Panc1 (cell line): Measurements from ENCODE around the gene WAC.

Source experiments
- POLR2AphosphoS5 ChIP-seq: IDR thresholded peaks from 2 replicates; pipeline ENCODE4 v1.6.1; 2012; ENCODE audit warnings: mild to moderate bottlenecking, low read depth, low read length, moderate library complexity
- TF ChIP-seq, protein P1 (sequence below): fragments of 450-650 bp; IDR thresholded peaks from 2 replicates; pipeline ENCODE4 v1.5.1; 2017; ENCODE audit warnings: mild to moderate bottlenecking

DNA sequence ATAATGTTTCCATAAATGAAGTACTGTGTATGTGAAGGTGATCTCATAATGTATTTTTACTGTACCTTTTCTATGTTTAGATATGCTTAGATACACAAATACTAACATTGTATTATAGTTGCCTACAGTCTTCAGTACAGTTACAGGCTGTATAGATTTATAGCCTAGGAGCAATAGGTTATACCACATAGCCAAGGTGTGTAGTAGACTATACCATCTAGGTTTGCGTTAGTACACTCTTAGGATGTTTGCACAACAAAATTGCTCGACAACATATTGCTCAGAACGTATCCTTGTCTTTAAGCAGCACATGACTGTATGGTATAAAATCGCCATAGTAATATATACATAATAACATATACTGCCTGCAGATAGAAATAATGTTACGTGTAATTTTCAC is 42.9 kb downstream of the WAC start:
- TF ChIP-seq, protein P1, sequence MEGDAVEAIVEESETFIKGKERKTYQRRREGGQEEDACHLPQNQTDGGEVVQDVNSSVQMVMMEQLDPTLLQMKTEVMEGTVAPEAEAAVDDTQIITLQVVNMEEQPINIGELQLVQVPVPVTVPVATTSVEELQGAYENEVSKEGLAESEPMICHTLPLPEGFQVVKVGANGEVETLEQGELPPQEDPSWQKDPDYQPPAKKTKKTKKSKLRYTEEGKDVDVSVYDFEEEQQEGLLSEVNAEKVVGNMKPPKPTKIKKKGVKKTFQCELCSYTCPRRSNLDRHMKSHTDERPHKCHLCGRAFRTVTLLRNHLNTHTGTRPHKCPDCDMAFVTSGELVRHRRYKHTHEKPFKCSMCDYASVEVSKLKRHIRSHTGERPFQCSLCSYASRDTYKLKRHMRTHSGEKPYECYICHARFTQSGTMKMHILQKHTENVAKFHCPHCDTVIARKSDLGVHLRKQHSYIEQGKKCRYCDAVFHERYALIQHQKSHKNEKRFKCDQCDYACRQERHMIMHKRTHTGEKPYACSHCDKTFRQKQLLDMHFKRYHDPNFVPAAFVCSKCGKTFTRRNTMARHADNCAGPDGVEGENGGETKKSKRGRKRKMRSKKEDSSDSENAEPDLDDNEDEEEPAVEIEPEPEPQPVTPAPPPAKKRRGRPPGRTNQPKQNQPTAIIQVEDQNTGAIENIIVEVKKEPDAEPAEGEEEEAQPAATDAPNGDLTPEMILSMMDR, result no peak
- TF ChIP-seq POLR2AphosphoS5, result no peak
